K562 (cell line): ENCODE results near the gene GPC2. TPM values are rescaled to one million over a fixed set of nuclear protein-coding genes. Genes with fewer than 3 reads are reported as not detected.

Experiments used
- ARID1B ChIP-seq: fragments of 450-650 bp; IDR thresholded peaks from 2 replicates; pipeline ENCODE4 v1.6.1; 2016; ENCODE audit warnings: antibody characterized with exemption, mild to moderate bottlenecking, inconsistent platforms
- BRD4 ChIP-seq: fragments of 200-600 bp; sonication (generic); IDR thresholded peaks from 2 replicates; pipeline ENCODE4 v1.6.1; 2017; ENCODE audit warnings: inconsistent platforms
- DEAF1 ChIP-seq: fragments of 450-650 bp; formaldehyde crosslinking; IDR thresholded peaks from 2 replicates; pipeline ENCODE4 v1.4.0; 2020; ENCODE audit warnings: mild to moderate bottlenecking, moderate library complexity
- ELF4 ChIP-seq: fragments of 450-650 bp; formaldehyde crosslinking; IDR thresholded peaks from 2 replicates; pipeline ENCODE4 v1.4.0; 2022; ENCODE audit warnings: missing genetic modification characterization
- FIP1L1 ChIP-seq: fragments of 200-400 bp; formaldehyde crosslinking; IDR thresholded peaks from 2 replicates; pipeline ENCODE4 v1.6.1; 2018; ENCODE audit warnings: mild to moderate bottlenecking, low read depth, low read length; ENCODE audit not compliant: poor library complexity, severe bottlenecking
- GTF3C2 ChIP-seq: IDR thresholded peaks from 3 replicates; pipeline ENCODE4 v1.6.1; 2011; ENCODE audit warnings: borderline replicate concordance, mild to moderate bottlenecking, moderate library complexity; ENCODE audit not compliant: insufficient read length; ENCODE audit errors: extremely low read depth
- HMG20B ChIP-seq: fragments of 250-450 bp; sonication (Bioruptor Pico); IDR thresholded peaks from 2 replicates; pipeline ENCODE4 v1.5.0; 2021; ENCODE audit warnings: mild to moderate bottlenecking
- HNRNPH1 ChIP-seq: fragments of 200-400 bp; formaldehyde crosslinking; optimal IDR thresholded peaks from 2 replicates; pipeline ENCODE3; 2017; ENCODE audit warnings: low read depth, mild to moderate bottlenecking, low read length, moderate library complexity
- MECOM ChIP-seq: fragments of 250-450 bp; sonication (Bioruptor Pico); IDR thresholded peaks from 2 replicates; pipeline ENCODE4 v1.8.0; 2022; ENCODE audit warnings: inconsistent platforms
- MED1 ChIP-seq: sonication (generic); formaldehyde crosslinking; IDR thresholded peaks from 2 replicates; pipeline ENCODE4 v1.8.1; 2023; ENCODE audit warnings: missing genetic modification reagents, borderline replicate concordance
- MLLT1 ChIP-seq, 2 experiments: fragments of 450-650 bp; IDR thresholded peaks; 2 replicates each; pipeline ENCODE4 v1.6.1; 2016
- RAD51 ChIP-seq: fragments of 450-650 bp; IDR thresholded peaks from 2 replicates; pipeline ENCODE4 v1.7.1; 2016; ENCODE audit warnings: low read depth, mild to moderate bottlenecking, borderline replicate concordance
- RBM22 ChIP-seq: fragments of 200-400 bp; formaldehyde crosslinking; IDR thresholded peaks from 2 replicates; pipeline ENCODE4 v1.6.1; 2018; ENCODE audit warnings: low read length, low read depth; ENCODE audit not compliant: poor library complexity, severe bottlenecking
- SREBF2 ChIP-seq: sonication (generic); formaldehyde crosslinking; IDR thresholded peaks from 2 replicates; pipeline ENCODE4 v1.4.0; 2020; ENCODE audit warnings: mild to moderate bottlenecking, missing genetic modification reagents
- TARDBP ChIP-seq: fragments of 450-650 bp; IDR thresholded peaks from 2 replicates; pipeline ENCODE4 v1.6.1; 2016
- THRAP3 ChIP-seq: fragments of 450-650 bp; IDR thresholded peaks from 2 replicates; pipeline ENCODE4 v1.6.1; 2016; ENCODE audit warnings: mild to moderate bottlenecking, inconsistent platforms, borderline replicate concordance
- TSHZ1 ChIP-seq: fragments of 250-450 bp; sonication (Bioruptor Pico); IDR thresholded peaks from 2 replicates; pipeline ENCODE4 v1.4.0; 2020; ENCODE audit warnings: mild to moderate bottlenecking, moderate library complexity
- ZNF696 ChIP-seq: fragments of 250-450 bp; sonication (Bioruptor Pico); conservative IDR thresholded peaks from 2 replicates; pipeline ENCODE4 v1.4.0; 2020; ENCODE audit warnings: mild to moderate bottlenecking, moderate library complexity
- ZNF764 ChIP-seq: fragments of 250-450 bp; sonication (Bioruptor Pico); IDR thresholded peaks from 2 replicates; pipeline ENCODE4 v1.4.0; 2020; ENCODE audit warnings: low read depth, mild to moderate bottlenecking, moderate library complexity
- ZNF830 ChIP-seq: fragments of 250-450 bp; sonication (Bioruptor Pico); IDR thresholded peaks from 2 replicates; pipeline ENCODE4 v1.5.0; 2021; ENCODE audit warnings: mild to moderate bottlenecking
- polyA plus RNA-seq, 8 experiments: library from polyadenylated mRNA; depleted of rRNA in 4 of 8; stranded (reverse) in 5 of 8; unstranded in 3 of 8; fragments of >200 nt; fragmentation: Nextera tagmentation in 2 of 8; fragmentation: Illumina TruSeq in 1 of 8; extraction: Ambion mirVana in 2 of 8; extraction: Trizol in 1 of 8; gene quantifications; 2 replicates each; pipeline versions ENCODE4 v1.2.1 to v1.2.3, GENCODE V29; 2011 to 2014; ENCODE audit warnings: inconsistent platforms in 1 of 8, missing spikeins in 1 of 8
- total RNA-seq, 7 experiments: library from RNA; depleted of rRNA in 6 of 7; stranded (reverse); fragments of >200 nt in 6 of 7; fragmentation: Illumina TruSeq in 2 of 7; extraction: Trizol in 2 of 7; gene quantifications; 2 replicates each; pipeline versions ENCODE4 v1.2.1 to v1.2.3, GENCODE V29; 2011 to 2021; ENCODE audit warnings: low replicate concordance in 1 of 7

GPC2 gene
- total and polyA plus RNA-seq, 9 of the 15 experiments (the other 6 are each of a cell fraction or from before 2014, with no cell fraction given), result 0.06 to 7.7 (median 1.4) TPM; not detected in 1

- TF ChIP-seq TARDBP (peak; percentile 77), DEAF1 (CRISPR knock-in tag) (0 out of 2 replicates have a peak, but pooled peaks have one; percentile 6), RAD51 (no peak), HNRNPH1 (no peak), ZNF696 (CRISPR knock-in tag) (no peak), SREBF2 (peak; percentile 85; the same call in 1 of the 2 replicates), MLLT1 (IDR thresholded peaks at IDR 0.05) (0 out of 4 replicates have a peak, but pooled peaks of 1 of the 2 experiments have one; percentile 26), ELF4 (0 out of 2 replicates have a peak, but pooled peaks have one; percentile 22), ARID1B (peak; percentile 8; the same call in 1 of the 2 replicates), GTF3C2 (peak; percentile 35), MECOM (CRISPR knock-in tag) (peak; percentile 31; the same call in 1 of the 2 replicates), TSHZ1 (CRISPR knock-in tag) (0 out of 2 replicates have a peak, but pooled peaks have one; percentile 31), ZNF830 (peak; percentile 57; the same call in 1 of the 2 replicates), BRD4 (peak; percentile 61; the same call in 1 of the 2 replicates), MED1 (CRISPR knock-in tag) (no peak), THRAP3 (no peak), RBM22 (no peak), ZNF764 (CRISPR knock-in tag) (peak; percentile 61; the same call in 1 of the 2 replicates), FIP1L1 (no peak), HMG20B (CRISPR knock-in tag) (no peak)
These were observed 29.0 kb downstream of the GPC2 start (continued) for GRCh38 chr7:100148225-100148558.
